ENCODE data around the gene WDFY4. TPM values are rescaled to one million over a fixed set of nuclear protein-coding genes. Genes with fewer than 3 reads are reported as not detected.
A peak's percentile ranks its signal among the peaks of the same experiment; 100 is the strongest.

The WDFY4 gene
- total RNA-seq, 6 experiments from 2014 or later: not detected

DNA sequence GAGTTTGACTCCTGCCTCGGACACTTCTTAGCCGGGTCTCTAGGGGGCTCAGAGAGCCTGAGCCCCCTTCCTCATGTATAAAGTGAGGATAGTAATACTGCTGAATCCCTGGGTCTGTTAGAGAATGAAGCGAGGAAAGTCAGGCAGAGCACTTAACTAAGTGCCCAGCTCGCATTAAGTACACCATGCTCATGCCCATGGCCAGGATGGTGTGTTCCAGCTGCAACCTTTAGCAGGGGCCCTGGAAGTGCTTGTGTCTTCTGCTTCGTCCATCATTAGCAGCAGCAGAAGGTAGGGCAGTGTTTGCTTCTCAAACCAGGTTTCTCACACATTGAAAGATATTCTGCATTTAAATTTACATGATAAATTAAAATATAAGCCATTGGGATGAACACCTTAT lies 27.3 kb upstream of the WDFY4 start:
- TF ChIP-seq, protein P1, sequence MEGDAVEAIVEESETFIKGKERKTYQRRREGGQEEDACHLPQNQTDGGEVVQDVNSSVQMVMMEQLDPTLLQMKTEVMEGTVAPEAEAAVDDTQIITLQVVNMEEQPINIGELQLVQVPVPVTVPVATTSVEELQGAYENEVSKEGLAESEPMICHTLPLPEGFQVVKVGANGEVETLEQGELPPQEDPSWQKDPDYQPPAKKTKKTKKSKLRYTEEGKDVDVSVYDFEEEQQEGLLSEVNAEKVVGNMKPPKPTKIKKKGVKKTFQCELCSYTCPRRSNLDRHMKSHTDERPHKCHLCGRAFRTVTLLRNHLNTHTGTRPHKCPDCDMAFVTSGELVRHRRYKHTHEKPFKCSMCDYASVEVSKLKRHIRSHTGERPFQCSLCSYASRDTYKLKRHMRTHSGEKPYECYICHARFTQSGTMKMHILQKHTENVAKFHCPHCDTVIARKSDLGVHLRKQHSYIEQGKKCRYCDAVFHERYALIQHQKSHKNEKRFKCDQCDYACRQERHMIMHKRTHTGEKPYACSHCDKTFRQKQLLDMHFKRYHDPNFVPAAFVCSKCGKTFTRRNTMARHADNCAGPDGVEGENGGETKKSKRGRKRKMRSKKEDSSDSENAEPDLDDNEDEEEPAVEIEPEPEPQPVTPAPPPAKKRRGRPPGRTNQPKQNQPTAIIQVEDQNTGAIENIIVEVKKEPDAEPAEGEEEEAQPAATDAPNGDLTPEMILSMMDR (IDR thresholded peaks at IDR 0.05): no peak
- DNase-seq: no peak
- peaks cover 11% of the 10 kb centered on the region for H3K36me3 Mint-ChIP-seq (ENCODE audit: low read depth)
- no peak overlapping the region for H3K27ac Mint-ChIP-seq
- H3K4me3 Mint-ChIP-seq: no peak overlapping the region
- H3K9me3 Mint-ChIP-seq: no peaks in the 10 kb centered on the region
- peaks cover 43% of the 10 kb centered on the region for H3K4me1 Mint-ChIP-seq (ENCODE audit: low read depth)
- peaks cover 8% of the 10 kb centered on the region; the same call in 1 of the 2 replicates for H3K27me3 Mint-ChIP-seq (ENCODE audit: insufficient read depth)

DNA sequence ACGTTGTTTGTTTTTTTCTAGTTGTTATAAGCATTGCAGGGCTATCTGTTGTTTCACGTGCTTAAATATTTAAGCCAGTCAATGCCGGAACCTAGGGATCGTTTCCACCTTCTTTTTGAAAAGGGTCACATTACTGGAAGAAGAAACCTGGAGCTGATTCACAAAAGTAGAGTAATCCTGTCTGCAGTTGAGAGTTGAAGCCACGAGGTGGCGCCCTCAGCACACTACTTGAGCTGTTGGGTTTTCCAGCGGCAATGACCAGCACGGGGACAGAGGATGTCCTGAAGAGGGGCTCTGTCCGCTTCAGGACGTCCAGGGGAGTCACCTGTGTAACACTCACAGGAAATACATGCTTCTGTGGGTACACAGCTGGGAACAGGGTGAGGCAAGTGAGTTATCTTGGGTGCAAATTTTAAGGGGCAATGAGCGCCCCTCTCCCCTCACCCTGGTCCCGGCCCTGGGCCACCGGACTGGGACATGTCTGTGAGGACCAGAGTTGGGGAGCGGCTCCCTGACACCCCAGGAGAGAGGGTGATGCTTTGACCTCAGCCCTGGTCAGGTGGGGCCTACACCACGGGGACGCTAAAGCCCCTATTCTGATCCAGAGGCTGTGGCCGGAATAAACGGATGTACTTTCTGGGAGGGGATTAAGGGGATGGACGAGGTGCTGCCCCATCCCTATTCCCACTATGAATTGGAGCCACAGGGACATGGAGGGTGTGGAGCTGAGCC lies 26.3 kb upstream of the WDFY4 start:
- peaks cover 37% of the 10 kb centered on the region for H3K4me1 Mint-ChIP-seq (ENCODE audit: low read depth)
- no peaks in the 10 kb centered on the region for H3K9me3 Mint-ChIP-seq
- TF ChIP-seq, protein P1 (IDR thresholded peaks at IDR 0.05): peak; percentile 97
- H3K27me3 Mint-ChIP-seq (ENCODE audit: insufficient read depth): peaks cover 10% of the 10 kb centered on the region; the same call in 1 of the 2 replicates
- no peak overlapping the region for H3K4me3 Mint-ChIP-seq
- H3K27ac Mint-ChIP-seq: no peak overlapping the region
- DNase-seq: peak; percentile 39
- H3K36me3 Mint-ChIP-seq (ENCODE audit: low read depth): peaks cover 9% of the 10 kb centered on the region

DNA sequence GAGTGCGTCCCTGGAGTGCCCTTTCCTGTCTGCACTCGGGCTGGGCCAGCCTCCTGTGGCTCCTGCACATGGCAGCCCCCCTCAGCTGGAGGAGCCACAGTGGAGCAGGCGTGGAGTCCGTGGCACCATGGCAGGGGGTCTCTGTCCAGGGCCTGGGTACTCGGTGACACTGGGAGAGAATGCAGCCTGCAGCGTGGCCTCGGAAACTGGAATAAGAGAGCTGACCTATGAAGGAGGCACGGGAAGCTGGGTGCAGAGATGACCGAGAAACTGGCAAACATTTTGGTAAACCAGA lies 25.8 kb upstream of the WDFY4 start:
- H3K9me3 Mint-ChIP-seq: no peaks in the 10 kb centered on the region
- TF ChIP-seq, protein P1 (IDR thresholded peaks at IDR 0.05): no peak
- peaks cover 33% of the 10 kb centered on the region for H3K4me1 Mint-ChIP-seq (ENCODE audit: low read depth)
- no peak overlapping the region for H3K27ac Mint-ChIP-seq
- DNase-seq: no peak
- peaks cover 6% of the 10 kb centered on the region for H3K36me3 Mint-ChIP-seq (ENCODE audit: low read depth)
- H3K4me3 Mint-ChIP-seq: no peak overlapping the region
- peaks cover 15% of the 10 kb centered on the region for H3K27me3 Mint-ChIP-seq (ENCODE audit: insufficient read depth)

DNA sequence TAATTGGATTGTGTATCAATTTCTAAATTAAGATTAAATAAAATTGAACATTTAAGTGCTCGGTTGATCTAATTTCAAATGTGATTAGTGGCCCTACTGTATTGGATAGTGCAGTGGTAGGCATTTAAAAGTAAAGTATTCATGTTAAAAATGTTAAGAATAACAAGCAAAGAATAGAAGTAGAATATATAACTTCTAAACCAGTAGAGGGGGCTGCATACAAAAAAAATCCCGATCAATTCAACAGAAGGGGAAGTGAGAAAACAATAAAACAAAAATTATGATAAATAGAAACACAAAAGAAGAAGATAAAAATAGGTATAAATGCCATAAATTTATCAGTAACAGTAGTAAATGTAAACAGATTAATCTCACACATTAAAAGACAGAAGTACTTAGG lies 24.9 kb upstream of the WDFY4 start:
- Mint-ChIP-seq H3K36me3 (ENCODE audit: low read depth) (no peaks in the 10 kb centered on the region; the same call in none of the 2 replicates), H3K4me1 (ENCODE audit: low read depth) (peaks cover 26% of the 10 kb centered on the region), H3K4me3 (no peak overlapping the region), H3K9me3 (peaks cover 3% of the 10 kb centered on the region), H3K27ac (no peak overlapping the region), H3K27me3 (ENCODE audit: insufficient read depth) (peaks cover 21% of the 10 kb centered on the region)
- TF ChIP-seq, protein P1 (IDR thresholded peaks at IDR 0.05): peak; percentile 70
- no peak for DNase-seq

DNA sequence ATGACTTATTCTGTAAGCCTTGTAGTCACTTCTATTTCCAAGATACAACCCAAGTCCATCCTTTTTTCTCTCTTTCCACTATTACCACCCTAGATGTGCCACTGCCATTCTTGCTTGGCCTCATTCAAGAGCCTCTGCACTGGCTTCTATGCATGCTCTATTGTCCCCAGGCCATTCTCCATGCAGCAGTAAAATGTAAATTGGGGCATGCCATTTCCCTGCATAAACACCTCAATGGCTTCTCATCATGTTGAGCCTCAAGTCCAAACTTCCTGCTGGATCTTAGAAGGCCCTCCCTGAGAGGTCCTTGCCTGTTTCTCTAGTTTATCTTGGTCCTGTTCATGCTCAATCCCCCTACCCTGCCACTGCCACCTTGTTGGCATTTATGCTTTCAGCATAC lies 23.2 kb upstream of the WDFY4 start:
- TF ChIP-seq, protein P1 (IDR thresholded peaks at IDR 0.05): no peak
- Mint-ChIP-seq H3K4me3 (no peak overlapping the region), H3K9me3 (peaks cover 7% of the 10 kb centered on the region), H3K4me1 (ENCODE audit: low read depth) (peaks cover 16% of the 10 kb centered on the region), H3K36me3 (ENCODE audit: low read depth) (no peaks in the 10 kb centered on the region), H3K27me3 (ENCODE audit: insufficient read depth) (peaks cover 25% of the 10 kb centered on the region), H3K27ac (no peak overlapping the region)
- no peak for DNase-seq
